ENCODE measurements around the gene C20orf204.

The C20orf204 gene

GRCh38 chr20:64022671-64023360 is 13.2 kb upstream of the C20orf204 start:
- TF ChIP-seq ZNF274 (IDR thresholded peaks at IDR 0.05; ENCODE audit: low read depth, low read length), result no peak
- H3K4me3 ChIP-seq (ENCODE audit: low read length), result no peak overlapping the region

- TF ChIP-seq ZNF274 (IDR thresholded peaks at IDR 0.05; ENCODE audit: low read depth, low read length), result no peak
- no peak overlapping the region for H3K4me3 ChIP-seq (ENCODE audit: low read length)
Observed at GRCh38 chr20:64023361-64024140, 12.4 kb upstream of the C20orf204 start.

- no peak for TF ChIP-seq ZNF274 (IDR thresholded peaks at IDR 0.05; ENCODE audit: low read depth, low read length)
Observed at GRCh38 chr20:64024141-64024990, 11.6 kb upstream of the C20orf204 start.

GRCh38 chr20:64025101-64025825 is 10.7 kb upstream of the C20orf204 start:
- TF ChIP-seq ZNF274 (IDR thresholded peaks at IDR 0.05; ENCODE audit: low read depth, low read length), result no peak
- no peak overlapping the region for H3K4me3 ChIP-seq (ENCODE audit: low read length)

More at GRCh38 chr20:64024141-64024990, 11.6 kb upstream of the C20orf204 start:
- no peak overlapping the region for H3K4me3 ChIP-seq (ENCODE audit: low read length)

- TF ChIP-seq ZNF274 (IDR thresholded peaks at IDR 0.05; ENCODE audit: low read depth, low read length), result no peak
Observed at GRCh38 chr20:64025826-64026412, 10.1 kb upstream of the C20orf204 start.

GRCh38 chr20:64027981-64028685 is 7.8 kb upstream of the C20orf204 start:
- H3K4me3 ChIP-seq (ENCODE audit: low read length), result no peak overlapping the region
- no peak for TF ChIP-seq ZNF274 (IDR thresholded peaks at IDR 0.05; ENCODE audit: low read depth, low read length)

More at GRCh38 chr20:64025826-64026412, 10.1 kb upstream of the C20orf204 start:
- H3K4me3 ChIP-seq (ENCODE audit: low read length), result no peak overlapping the region

GRCh38 chr20:64029293-64030117 is 6.5 kb upstream of the C20orf204 start:
- no peak overlapping the region for H3K4me3 ChIP-seq (ENCODE audit: low read length)
- TF ChIP-seq ZNF274 (IDR thresholded peaks at IDR 0.05; ENCODE audit: low read depth, low read length), result no peak

GRCh38 chr20:64030371-64031134 is 5.4 kb upstream of the C20orf204 start:
- TF ChIP-seq ZNF274 (IDR thresholded peaks at IDR 0.05; ENCODE audit: low read depth, low read length), result no peak
- no peak overlapping the region for H3K4me3 ChIP-seq (ENCODE audit: low read length)

- no peak for TF ChIP-seq ZNF274 (IDR thresholded peaks at IDR 0.05; ENCODE audit: low read depth, low read length)
- H3K4me3 ChIP-seq (ENCODE audit: low read length), result no peak overlapping the region
Observed at GRCh38 chr20:64031822-64032314, 4.1 kb upstream of the C20orf204 start.

GRCh38 chr20:64032706-64033624 is 3.0 kb upstream of the C20orf204 start:
- no peak for TF ChIP-seq ZNF274 (IDR thresholded peaks at IDR 0.05; ENCODE audit: low read depth, low read length)
- H3K4me3 ChIP-seq (ENCODE audit: low read length), result no peak overlapping the region
